ENCODE results near the gene BMP7. TPM values are rescaled to one million over a fixed set of nuclear protein-coding genes. Genes with fewer than 3 reads are reported as not detected.

Gene BMP7
- total RNA-seq, 2 donors from 2014 or later, result not detected

Other genes starting within 250 kb of the BMP7 start
- not detected for gene SPO11, start 63.2 kb upstream of the BMP7 start, total RNA-seq
- gene RAE1, start 84.6 kb upstream of the BMP7 start, total RNA-seq, result 10 to 100 TPM; 40.5 to 40.6 TPM
- gene RBM38, start 124.8 kb upstream of the BMP7 start, total RNA-seq, result 100 to 1,000 TPM; 176 to 257 TPM

All from T-helper 17 cell (primary cell).